GDM1 (cell line): ENCODE data around the gene ANXA10.
"Not testable (repeated sequence)": the region's sequence is repeated elsewhere in the genome, so short reads cannot be mapped to it uniquely, and the experiment has no call there.

Experiments used
- DNase-seq: peaks from one replicate; lab custom pipeline; 2025; lab: John Stamatoyannopoulos, UW

ANXA10 gene

GRCh38 chr4:168118116-168118655, 25.8 kb downstream of the ANXA10 start:
- DNase-seq, result no peak

GRCh38 chr4:168119100-168119499, 26.8 kb downstream of the ANXA10 start:
- no peak for DNase-seq

DNA sequence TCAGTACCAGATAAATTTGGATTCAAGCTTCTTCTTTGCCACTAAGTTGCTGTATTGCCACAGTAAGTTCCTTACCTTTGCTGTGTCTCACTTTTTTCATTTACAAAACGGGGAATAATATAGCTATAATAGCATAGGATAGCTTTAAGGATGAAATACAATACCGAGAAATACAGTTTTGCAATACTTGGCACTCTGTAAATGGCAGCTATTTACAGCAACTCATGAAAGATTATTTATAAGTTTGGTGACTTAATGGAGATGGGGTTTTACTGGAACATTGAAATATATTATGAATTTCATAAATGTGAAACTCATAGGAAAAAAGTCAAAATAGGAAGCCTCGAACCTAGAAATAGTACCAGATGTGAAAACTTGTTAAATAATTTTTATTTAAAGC, 27.6 kb downstream of the ANXA10 start:
- DNase-seq, result no peak

GRCh38 chr4:168120811-168121210, 28.5 kb downstream of the ANXA10 start:
- no peak for DNase-seq

GRCh38 chr4:168124008-168124641, 31.8 kb downstream of the ANXA10 start:
- DNase-seq, result no peak

- no peak for DNase-seq
Measured at GRCh38 chr4:168126952-168127351, 34.6 kb downstream of the ANXA10 start.

DNA sequence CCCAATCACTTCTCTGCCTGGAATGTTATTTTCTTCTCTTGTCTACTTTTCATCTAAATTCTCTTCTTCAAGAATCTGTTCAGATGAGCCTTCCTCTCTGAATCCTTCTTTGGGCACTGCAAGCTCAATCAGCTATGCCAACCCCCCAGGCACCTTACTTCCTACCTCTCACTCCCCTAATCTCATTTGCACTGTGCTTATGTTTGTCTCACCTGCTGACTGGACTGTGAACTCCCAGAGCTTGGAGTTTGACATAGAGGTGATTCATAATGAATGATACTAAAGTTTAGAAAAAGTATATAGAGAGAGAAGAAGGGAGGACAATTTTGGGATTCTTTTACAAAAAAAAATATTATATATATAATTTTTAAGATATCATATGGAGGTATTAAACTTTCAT, 36.3 kb downstream of the ANXA10 start:
- no peak for DNase-seq

- no peak for DNase-seq
Measured at GRCh38 chr4:168129046-168129772, 36.9 kb downstream of the ANXA10 start.

DNA sequence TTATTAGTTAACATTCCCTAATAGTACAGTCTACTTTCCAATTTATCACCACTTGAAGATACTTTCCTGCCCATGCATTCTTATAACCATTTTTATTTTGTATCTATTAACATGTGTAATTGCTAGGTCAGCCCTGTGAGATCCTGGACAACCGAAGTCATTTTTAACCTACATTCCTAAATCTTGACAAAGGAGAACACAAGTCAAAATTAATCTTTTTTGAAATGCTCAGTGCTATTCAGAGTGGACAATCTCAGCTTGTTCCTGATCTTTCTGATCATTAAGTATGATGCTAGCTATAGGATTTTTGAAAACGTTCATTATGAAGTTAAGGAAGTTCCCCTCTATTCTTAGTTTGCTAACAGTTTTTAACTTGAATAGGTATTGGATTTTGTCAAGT, 37.5 kb downstream of the ANXA10 start:
- DNase-seq, result no peak

DNA sequence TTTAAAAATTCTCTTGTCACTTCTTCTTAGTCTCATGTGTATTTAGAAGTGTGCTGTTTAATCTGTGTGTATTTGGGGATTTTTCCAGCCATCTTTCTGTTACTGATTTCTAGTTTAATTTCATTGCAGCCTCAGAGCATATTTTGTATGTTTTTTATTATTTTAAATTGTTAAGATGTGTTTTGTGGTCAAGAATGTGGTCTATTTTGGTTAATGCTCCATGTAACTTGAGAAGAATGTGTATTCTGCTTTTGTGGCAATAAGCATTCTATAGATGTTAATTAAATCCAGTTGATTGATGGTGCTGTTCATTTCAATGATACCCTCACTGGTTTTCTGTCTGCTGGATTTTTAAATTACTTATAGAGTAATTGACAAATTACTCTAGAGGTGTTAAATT, 38.9 kb downstream of the ANXA10 start:
- DNase-seq, result no peak

GRCh38 chr4:168134651-168135050, 42.3 kb downstream of the ANXA10 start:
- DNase-seq, result no peak

- not testable (repeated sequence) for DNase-seq
Measured at GRCh38 chr4:168135860-168136259, 43.5 kb downstream of the ANXA10 start.

GRCh38 chr4:168137695-168138094, 45.4 kb downstream of the ANXA10 start:
- not testable (repeated sequence) for DNase-seq

DNA sequence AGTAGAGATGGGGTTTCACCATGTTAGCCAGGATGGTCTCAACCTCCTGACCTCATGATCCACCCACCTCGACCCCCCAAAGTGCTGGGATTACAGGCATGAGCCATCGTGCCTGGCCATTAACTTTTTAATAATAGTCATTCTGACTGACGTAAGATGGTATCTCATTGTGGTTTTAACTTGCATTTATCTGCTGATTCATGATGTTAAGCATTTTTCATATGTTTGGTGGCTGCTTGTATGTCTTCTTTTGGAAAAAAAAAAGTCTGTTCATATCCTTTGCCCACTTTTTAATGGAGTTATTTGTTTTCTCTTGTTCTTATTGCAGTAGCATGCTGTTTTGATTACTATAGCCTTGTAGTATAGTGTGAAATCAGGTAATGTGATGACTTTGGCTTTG, 45.8 kb downstream of the ANXA10 start:
- DNase-seq, result no peak

DNA sequence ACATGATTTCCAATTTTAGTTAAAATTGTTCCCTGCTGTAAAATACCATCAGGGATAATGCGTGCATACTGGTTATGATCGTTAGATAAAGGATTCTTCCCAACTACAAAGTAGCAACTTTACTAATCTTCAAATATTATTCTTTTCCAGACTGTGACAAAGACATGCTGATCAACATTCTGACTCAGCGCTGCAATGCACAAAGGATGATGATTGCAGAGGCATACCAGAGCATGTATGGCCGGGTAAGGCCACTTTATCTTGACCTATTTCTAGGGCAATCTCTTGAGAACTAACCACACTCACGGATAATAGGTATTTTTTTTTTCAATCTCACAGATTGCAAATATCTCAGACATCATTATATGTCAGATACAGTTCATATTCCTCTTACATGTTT, 47.0 kb downstream of the ANXA10 start:
- no peak for DNase-seq

GRCh38 chr4:168141733-168142132, 49.4 kb downstream of the ANXA10 start:
- no peak for DNase-seq

DNA sequence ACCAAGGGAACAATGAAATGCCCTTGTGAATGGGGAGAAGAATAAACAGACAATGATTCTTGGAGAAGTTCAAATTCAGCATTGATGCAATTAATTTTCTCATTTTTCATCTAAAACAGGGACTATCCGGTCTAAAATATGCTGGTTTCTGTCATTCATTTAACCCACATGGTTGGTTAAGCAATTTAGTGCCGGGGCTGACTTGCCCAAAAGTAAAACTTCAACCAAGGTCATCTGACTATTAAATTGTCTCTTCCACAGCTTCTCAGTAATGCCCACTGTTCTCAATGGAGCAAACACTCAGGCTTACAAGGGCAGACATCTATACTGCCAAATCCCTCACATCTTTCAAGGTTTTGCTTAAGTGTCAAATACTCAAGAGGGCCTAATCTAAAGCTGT, 51.3 kb downstream of the ANXA10 start:
- no peak for DNase-seq

GRCh38 chr4:168150420-168151050, 58.2 kb downstream of the ANXA10 start:
- no peak for DNase-seq

DNA sequence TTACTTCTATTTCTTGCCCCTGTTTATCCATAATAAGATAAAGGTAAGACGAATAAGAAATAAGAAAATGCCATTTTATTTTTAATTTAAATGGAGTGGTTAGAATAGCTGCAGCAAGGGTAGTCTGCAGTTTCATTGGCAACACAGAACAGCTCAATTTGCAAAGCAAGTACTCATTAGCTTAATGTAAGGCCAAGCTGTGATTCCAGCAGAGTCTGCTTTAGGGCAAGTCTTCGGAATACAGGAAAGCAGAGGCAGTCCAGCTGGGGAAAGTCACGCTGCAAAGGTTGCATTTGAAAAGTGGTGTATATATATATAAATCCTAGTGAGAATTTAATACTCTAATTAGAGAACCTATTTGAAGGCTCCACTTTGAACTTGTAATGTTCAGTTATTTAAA, 59.0 kb downstream of the ANXA10 start:
- no peak for DNase-seq

- DNase-seq, result no peak
Measured at GRCh38 chr4:168152837-168153500, 60.6 kb downstream of the ANXA10 start.

- peak; percentile 49 for DNase-seq
Measured at GRCh38 chr4:168153596-168154440, 61.5 kb downstream of the ANXA10 start.
